GM12878 (cell line): ENCODE data around the gene LEMD2. TPM values are rescaled to one million over a fixed set of nuclear protein-coding genes. Genes with fewer than 3 reads are reported as not detected.

Source experiments
- ATAC-seq: fragments of 200-7000 bp; cut with Tn5 transposase; 3 replicates; pipeline ENCODE4 v1.9.1; 2020; ENCODE audit warnings: mild to moderate bottlenecking, moderate library complexity
- BruUV-seq: library from RNA; stranded (reverse); fragments of 400-500 nt; replicated peaks from 2 replicates; lab custom pipeline; 2021; lab: Mats Ljungman, UMichigan
- CTCF ChIA-PET: fragments of 300-600 bp; sonication (Branson Sonifier 250); formaldehyde crosslinking; extraction: SDS; loops from one replicate; lab custom pipeline; 2021; ENCODE audit warnings: inconsistent platforms; lab: Yijun Ruan, JAX
- POLR2A ChIA-PET: fragments of 350-600 bp; formaldehyde crosslinking; extraction: SDS; loops from one replicate; lab custom pipeline; 2021; ENCODE audit warnings: inconsistent platforms; lab: Charles Lee
- RAD21 ChIA-PET: fragments of 300-600 bp; sonication (Branson Sonifier 250); formaldehyde crosslinking; loops from one replicate; lab custom pipeline; 2023; ENCODE audit warnings: antibody characterized with exemption; ENCODE audit not compliant: unreplicated experiment; lab: Charles Lee
- SMC1A ChIA-PET: fragments of 300-600 bp; sonication (Branson Sonifier 250); formaldehyde crosslinking; loops from one replicate; lab custom pipeline; 2023; ENCODE audit not compliant: unreplicated experiment, uncharacterized antibody; lab: Charles Lee
- DNase-seq: peaks from one replicate; pipeline ENCODE4 v3.0.0-alpha.2; 2011; ENCODE audit warnings: low read depth, low spot score
- FAIRE-seq: peaks from 3 replicates; lab custom pipeline; 2011; peaks lifted over from hg19 to GRCh38; lab: Jason Lieb, UNC
- H2AFZ ChIP-seq: 2 replicates; pipeline ENCODE4 v1.6.0; 2011; ENCODE audit warnings: low read depth, low read length, control low read depth; ENCODE audit not compliant: control insufficient read depth
- H3K27ac ChIP-seq: 2 replicates; pipeline ENCODE4 v1.5.1; 2011; ENCODE audit warnings: control low read depth; ENCODE audit not compliant: control insufficient read depth, insufficient read depth
- H3K27me3 ChIP-seq, 2 experiments: replicated peaks in 1 of 2; 2 replicates each; pipeline versions ENCODE4 v1.6.0 to v1.6.1; 2011; ENCODE audit warnings: low read length in 1 of 2; ENCODE audit not compliant: control insufficient read depth in 2 of 2, insufficient read depth in 2 of 2
- H3K36me3 ChIP-seq, 2 experiments: 2 replicates each; pipeline ENCODE4 v1.5.1; 2011; ENCODE audit warnings: low read length in 1 of 2; ENCODE audit not compliant: control insufficient read depth in 2 of 2, insufficient read depth in 2 of 2
- H3K4me1 ChIP-seq: 2 replicates; pipeline ENCODE4 v1.6.1; 2011; ENCODE audit warnings: mild to moderate bottlenecking, low read length, moderate library complexity, mixed read lengths; ENCODE audit not compliant: control insufficient read depth, insufficient read depth
- H3K4me2 ChIP-seq: 2 replicates; pipeline ENCODE4 v1.6.0; 2011; ENCODE audit warnings: control low read depth; ENCODE audit not compliant: control insufficient read depth, insufficient read depth
- H3K4me3 ChIP-seq: fragments of 200-600 bp; sonication (generic); 2 replicates; pipeline ENCODE4 v1.5.1; 2016
- H3K79me2 ChIP-seq: 2 replicates; pipeline ENCODE4 v1.6.0; 2011; ENCODE audit warnings: low read length; ENCODE audit not compliant: control insufficient read depth, insufficient read depth
- H3K9ac ChIP-seq: 2 replicates; pipeline ENCODE4 v1.8.0; 2011; ENCODE audit warnings: low read length, control low read depth, mixed read lengths; ENCODE audit not compliant: control insufficient read depth, insufficient read depth
- H3K9me3 ChIP-seq: replicated peaks from 3 replicates; pipeline ENCODE4 v1.5.1; 2011; ENCODE audit warnings: mild to moderate bottlenecking, low read length; ENCODE audit not compliant: control insufficient read depth, insufficient read depth
- H4K20me1 ChIP-seq: 2 replicates; pipeline ENCODE4 v1.6.0; 2011; ENCODE audit not compliant: control insufficient read depth, insufficient read depth
- BMI1 ChIP-seq: fragments of 450-650 bp; IDR thresholded peaks from 2 replicates; pipeline ENCODE4 v1.6.1; 2016; ENCODE audit warnings: mild to moderate bottlenecking, moderate library complexity, borderline replicate concordance
- EED ChIP-seq: sonication (generic); IDR thresholded peaks from 2 replicates; pipeline ENCODE4 v1.6.1; 2016; ENCODE audit warnings: antibody characterized with exemption, low read depth
- MEF2A ChIP-seq: IDR thresholded peaks from 2 replicates; pipeline ENCODE4 v1.6.1; 2011; ENCODE audit warnings: low read depth, mild to moderate bottlenecking, low read length, moderate library complexity; ENCODE audit not compliant: insufficient read depth
- MEF2B ChIP-seq: fragments of 450-650 bp; IDR thresholded peaks from 2 replicates; pipeline ENCODE4 v1.6.1; 2018; ENCODE audit warnings: mild to moderate bottlenecking, moderate library complexity; ENCODE audit not compliant: partially characterized antibody, poor library complexity, severe bottlenecking
- NBN ChIP-seq: fragments of 450-650 bp; IDR thresholded peaks from 2 replicates; pipeline ENCODE4 v1.6.1; 2016
- NFYB ChIP-seq: IDR thresholded peaks from 2 replicates; pipeline ENCODE4 v1.6.1; 2011; ENCODE audit warnings: low read depth, mild to moderate bottlenecking, low read length, improper control_type of control experiment, moderate library complexity; ENCODE audit not compliant: insufficient read depth
- RB1 ChIP-seq: fragments of 450-650 bp; formaldehyde crosslinking; IDR thresholded peaks from 2 replicates; pipeline ENCODE4 v1.6.1; 2017; ENCODE audit warnings: mild to moderate bottlenecking, borderline replicate concordance
- RBBP5 ChIP-seq: fragments of 200-600 bp; sonication (generic); conservative IDR thresholded peaks from 2 replicates; pipeline ENCODE4 v1.6.1; 2016
- SMC3 ChIP-seq: IDR thresholded peaks from 2 replicates; pipeline ENCODE4 v1.6.1; 2011; ENCODE audit warnings: low read length, improper control_type of control experiment, borderline replicate concordance
- SRF ChIP-seq, 2 experiments: IDR thresholded peaks; 2 replicates each; pipeline ENCODE4 v1.6.1; 2011; ENCODE audit warnings: low read depth in 2 of 2, low read length in 2 of 2, mild to moderate bottlenecking in 1 of 2, moderate library complexity in 1 of 2
- SUPT20H ChIP-seq: IDR thresholded peaks from 2 replicates; pipeline ENCODE4 v1.6.1; 2011; ENCODE audit warnings: low read depth, mild to moderate bottlenecking, low read length, moderate library complexity, borderline replicate concordance; ENCODE audit not compliant: control insufficient read depth
- TBL1XR1 ChIP-seq: IDR thresholded peaks from 2 replicates; pipeline ENCODE4 v1.6.1; 2012; ENCODE audit warnings: low read depth, low read length, improper control_type of control experiment
- YY1 ChIP-seq: IDR thresholded peaks from 2 replicates; pipeline ENCODE4 v1.6.1; 2011; ENCODE audit warnings: low read depth, mild to moderate bottlenecking, low read length
- ZNF24 ChIP-seq: fragments of 450-650 bp; IDR thresholded peaks from 2 replicates; pipeline ENCODE4 v1.6.1; 2017; ENCODE audit warnings: antibody characterized with exemption, mild to moderate bottlenecking
- ZNF622 ChIP-seq: fragments of 450-650 bp; IDR thresholded peaks from 2 replicates; pipeline ENCODE4 v1.6.1; 2017; ENCODE audit warnings: mild to moderate bottlenecking, inconsistent platforms
- WGBS: methylation state at CpG from one replicate; pipeline ENCODE4 v1.1.6; 2016; ENCODE audit warnings: low lambda C conversion rate; ENCODE audit not compliant: insufficient replicate concordance, insufficient coverage; ENCODE audit errors: missing lambda C conversion rate; 5-methylcytosine and 5-hydroxymethylcytosine counted together
- in situ Hi-C: fragments of 300-500 bp; cut with MboI; formaldehyde crosslinking; loops from 9 replicates; pipeline ENCODE4 v1.14.3; 2018; ENCODE audit warnings: mixed read lengths
- intact Hi-C: fragments of 100-400 bp; cut with micrococcal nuclease; formaldehyde crosslinking; loops from one replicate; pipeline ENCODE4 v1.14.2; 2022; ENCODE audit not compliant: unreplicated experiment
- polyA plus RNA-seq, 11 experiments: library from polyadenylated mRNA; depleted of rRNA in 4 of 11; unstranded in 6 of 11; stranded (reverse) in 5 of 11; fragments of >200 nt; fragmentation: Nextera tagmentation in 4 of 11; fragmentation: Illumina TruSeq in 1 of 11; extraction: Ambion mirVana in 4 of 11; extraction: Trizol in 1 of 11; gene quantifications; 1 replicate in 1 of 11; 2 replicates in 10 of 11; pipeline versions ENCODE4 v1.2.1 to v1.2.3, GENCODE V29; 2011 to 2016; ENCODE audit warnings: inconsistent platforms in 2 of 11, missing spikeins in 2 of 11, low read depth in 1 of 11
- total RNA-seq, 4 experiments: library from RNA; depleted of rRNA in 3 of 4; stranded (reverse); fragments of >200 nt in 3 of 4; fragmentation: Illumina TruSeq in 1 of 4; extraction: Trizol in 1 of 4; gene quantifications; 2 replicates each; pipeline versions ENCODE4 v1.2.1 to v1.2.3, GENCODE V29; 2013 to 2021
- TF ChIP-seq, protein P1 (sequence below): fragments of 450-650 bp; formaldehyde crosslinking; IDR thresholded peaks from 2 replicates; pipeline ENCODE4 v1.4.0; 2022; ENCODE audit warnings: mild to moderate bottlenecking, moderate library complexity
- TF ChIP-seq, protein P2 (sequence below): fragments of 150-350 bp; IDR thresholded peaks from 2 replicates; pipeline ENCODE4 v1.6.1; 2016; ENCODE audit warnings: low read depth, low read length

The LEMD2 gene
- total and polyA plus RNA-seq, 10 of the 15 experiments (the other 5 are each of a cell fraction or from before 2014, with no cell fraction given), result 0.45 to 47.1 (median 22.8) TPM

DNA sequence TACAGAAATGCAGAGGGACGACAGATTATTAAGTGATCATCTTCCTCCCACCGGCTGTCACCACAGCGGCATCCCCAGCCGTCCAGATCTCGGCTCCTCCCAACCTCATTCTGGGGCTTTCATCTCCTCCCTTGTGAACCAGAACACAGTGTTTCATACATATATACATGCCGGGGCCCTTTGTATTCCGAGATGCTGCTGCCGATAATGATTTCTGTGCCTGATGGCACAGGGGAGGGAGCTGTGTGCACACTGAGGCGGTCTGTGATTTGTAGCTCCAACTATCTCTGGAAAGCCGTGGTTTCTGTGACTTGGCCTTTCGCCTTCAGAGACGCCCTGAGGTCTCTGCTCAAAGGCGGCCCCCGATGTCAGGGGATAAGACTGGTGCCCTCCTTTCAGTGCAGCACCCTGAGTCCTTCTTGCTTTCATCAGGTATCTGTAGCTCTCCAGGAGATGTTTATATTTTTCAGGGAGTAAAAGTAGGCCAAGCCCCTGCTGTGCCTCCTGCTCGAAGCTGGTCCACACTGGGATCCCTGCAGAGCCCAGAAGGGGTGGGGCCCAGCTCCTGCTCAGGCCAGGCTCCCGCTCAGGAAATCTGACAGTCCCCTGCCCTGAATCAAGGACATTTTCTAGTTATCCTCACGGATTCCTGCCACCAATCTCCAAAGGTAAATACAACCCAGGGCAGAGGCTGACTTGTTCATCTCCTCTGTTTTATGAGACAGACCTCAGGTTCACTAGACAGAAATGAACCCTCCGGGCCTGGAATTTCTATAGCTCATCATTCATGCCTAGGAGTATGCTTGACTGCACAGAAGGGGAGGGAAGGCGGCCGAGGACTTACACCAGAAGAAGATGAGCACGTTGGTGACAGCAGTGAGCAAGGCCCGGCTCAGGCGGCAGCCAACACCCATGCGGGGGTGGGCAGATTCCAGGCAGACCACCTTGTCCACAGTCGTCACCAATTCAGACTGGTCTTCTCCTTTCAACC is 11.2 kb downstream of the LEMD2 start (continued):
- no peak for TF ChIP-seq BMI1

DNA sequence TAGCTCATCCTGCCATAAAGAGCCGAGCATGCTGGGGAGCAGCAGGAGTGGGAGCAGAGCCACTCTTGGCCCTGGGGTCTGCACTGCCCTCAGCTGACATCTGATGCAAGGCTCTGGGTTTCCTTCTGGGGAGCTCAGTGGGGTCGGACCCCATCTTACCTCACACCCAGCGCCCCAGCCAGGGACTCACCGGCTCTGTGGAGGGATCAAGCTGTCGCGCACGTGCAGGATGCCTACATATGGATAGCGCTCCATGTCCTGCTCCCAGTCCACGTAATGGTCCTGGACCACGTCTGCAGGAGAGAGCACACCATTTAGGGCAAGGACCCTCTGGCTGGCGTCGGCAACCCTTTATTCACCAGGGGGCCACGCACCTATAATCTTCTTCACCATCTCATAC is 12.2 kb downstream of the LEMD2 start:
- POLR2A ChIA-PET, result no interaction called here
- SMC1A ChIA-PET, result no interaction called here
- Histone ChIP-seq H3K9ac (no peak overlapping the region), H3K4me2 (no peak overlapping the region), H3K27me3 (no peaks in the 10 kb centered on the region), H3K36me3 (peaks cover 11 to 33% of the 10 kb centered on the region in 2 experiments), H3K4me1 (no peaks in the 10 kb centered on the region), H3K27ac (no peak overlapping the region), H2AFZ (no peak overlapping the region), H3K79me2 (no peaks in the 10 kb centered on the region), H3K4me3 (no peak overlapping the region), H3K9me3 (no peaks in the 10 kb centered on the region), H4K20me1 (no peaks in the 10 kb centered on the region)
- CTCF ChIA-PET, result no interaction called here
- RAD21 ChIA-PET, result no interaction called here
- in situ Hi-C loops (no loop called here), intact Hi-C loops (no loop called here)
- BruUV-seq, result no TSS peak
- ATAC-seq (no peak), DNase-seq (no peak), FAIRE-seq (no peak)
- WGBS, result 84% methylated on average over 13 of the region's 13 CpGs
- TF ChIP-seq MEF2B, result no peak
- TF ChIP-seq, protein P1, sequence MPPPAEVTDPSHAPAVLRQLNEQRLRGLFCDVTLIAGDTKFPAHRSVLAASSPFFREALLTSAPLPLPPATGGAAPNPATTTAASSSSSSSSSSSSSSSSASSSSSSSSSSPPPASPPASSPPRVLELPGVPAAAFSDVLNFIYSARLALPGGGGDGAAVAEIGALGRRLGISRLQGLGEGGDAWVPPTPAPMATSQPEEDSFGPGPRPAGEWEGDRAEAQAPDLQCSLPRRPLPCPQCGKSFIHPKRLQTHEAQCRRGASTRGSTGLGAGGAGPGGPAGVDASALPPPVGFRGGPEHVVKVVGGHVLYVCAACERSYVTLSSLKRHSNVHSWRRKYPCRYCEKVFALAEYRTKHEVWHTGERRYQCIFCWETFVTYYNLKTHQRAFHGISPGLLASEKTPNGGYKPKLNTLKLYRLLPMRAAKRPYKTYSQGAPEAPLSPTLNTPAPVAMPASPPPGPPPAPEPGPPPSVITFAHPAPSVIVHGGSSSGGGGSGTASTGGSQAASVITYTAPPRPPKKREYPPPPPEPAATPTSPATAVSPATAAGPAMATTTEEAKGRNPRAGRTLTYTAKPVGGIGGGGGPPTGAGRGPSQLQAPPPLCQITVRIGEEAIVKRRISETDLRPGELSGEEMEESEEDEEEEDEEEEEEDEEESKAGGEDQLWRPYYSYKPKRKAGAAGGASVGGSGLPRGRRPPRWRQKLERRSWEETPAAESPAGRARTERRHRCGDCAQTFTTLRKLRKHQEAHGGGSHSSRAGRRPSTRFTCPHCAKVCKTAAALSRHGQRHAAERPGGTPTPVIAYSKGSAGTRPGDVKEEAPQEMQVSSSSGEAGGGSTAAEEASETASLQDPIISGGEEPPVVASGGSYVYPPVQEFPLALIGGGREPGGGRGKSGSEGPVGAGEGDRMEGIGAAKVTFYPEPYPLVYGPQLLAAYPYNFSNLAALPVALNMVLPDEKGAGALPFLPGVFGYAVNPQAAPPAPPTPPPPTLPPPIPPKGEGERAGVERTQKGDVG (CRISPR knock-in tag), result no peak
- no peak for TF ChIP-seq RB1
- TF ChIP-seq SRF (IDR thresholded peaks at IDR 0.05; ENCODE audit: low read depth in 2 of 2, low read length in 2 of 2), result no peak
- no peak for TF ChIP-seq SUPT20H
- TF ChIP-seq, protein P2, sequence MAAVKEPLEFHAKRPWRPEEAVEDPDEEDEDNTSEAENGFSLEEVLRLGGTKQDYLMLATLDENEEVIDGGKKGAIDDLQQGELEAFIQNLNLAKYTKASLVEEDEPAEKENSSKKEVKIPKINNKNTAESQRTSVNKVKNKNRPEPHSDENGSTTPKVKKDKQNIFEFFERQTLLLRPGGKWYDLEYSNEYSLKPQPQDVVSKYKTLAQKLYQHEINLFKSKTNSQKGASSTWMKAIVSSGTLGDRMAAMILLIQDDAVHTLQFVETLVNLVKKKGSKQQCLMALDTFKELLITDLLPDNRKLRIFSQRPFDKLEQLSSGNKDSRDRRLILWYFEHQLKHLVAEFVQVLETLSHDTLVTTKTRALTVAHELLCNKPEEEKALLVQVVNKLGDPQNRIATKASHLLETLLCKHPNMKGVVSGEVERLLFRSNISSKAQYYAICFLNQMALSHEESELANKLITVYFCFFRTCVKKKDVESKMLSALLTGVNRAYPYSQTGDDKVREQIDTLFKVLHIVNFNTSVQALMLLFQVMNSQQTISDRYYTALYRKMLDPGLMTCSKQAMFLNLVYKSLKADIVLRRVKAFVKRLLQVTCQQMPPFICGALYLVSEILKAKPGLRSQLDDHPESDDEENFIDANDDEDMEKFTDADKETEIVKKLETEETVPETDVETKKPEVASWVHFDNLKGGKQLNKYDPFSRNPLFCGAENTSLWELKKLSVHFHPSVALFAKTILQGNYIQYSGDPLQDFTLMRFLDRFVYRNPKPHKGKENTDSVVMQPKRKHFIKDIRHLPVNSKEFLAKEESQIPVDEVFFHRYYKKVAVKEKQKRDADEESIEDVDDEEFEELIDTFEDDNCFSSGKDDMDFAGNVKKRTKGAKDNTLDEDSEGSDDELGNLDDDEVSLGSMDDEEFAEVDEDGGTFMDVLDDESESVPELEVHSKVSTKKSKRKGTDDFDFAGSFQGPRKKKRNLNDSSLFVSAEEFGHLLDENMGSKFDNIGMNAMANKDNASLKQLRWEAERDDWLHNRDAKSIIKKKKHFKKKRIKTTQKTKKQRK, result no peak
- TF ChIP-seq NBN, result no peak
- TF ChIP-seq SMC3, result no peak
- TF ChIP-seq ZNF622, result no peak
- TF ChIP-seq RBBP5, result no peak
- no peak for TF ChIP-seq YY1
- TF ChIP-seq MEF2A, result no peak
- TF ChIP-seq NFYB, result no peak
- TF ChIP-seq TBL1XR1, result no peak
- no peak for TF ChIP-seq EED
- no peak for TF ChIP-seq ZNF24
